GM12878 (cell line): Measurements from ENCODE around the gene CATSPER4.

Source experiments
- BHLHE40 ChIP-seq, 2 experiments: fragments of 450-650 bp in 1 of 2; IDR thresholded peaks; 2 replicates each; pipeline ENCODE4 v1.6.1; 2011 to 2017; ENCODE audit warnings: low read depth in 2 of 2, borderline replicate concordance in 1 of 2, improper control_type of control experiment in 1 of 2, low read length in 1 of 2, mild to moderate bottlenecking in 1 of 2
- CEBPB ChIP-seq, 2 experiments: fragments of 150-350 bp in 1 of 2; IDR thresholded peaks; 2 replicates each; pipeline ENCODE4 v1.6.1; 2012 to 2014; ENCODE audit warnings: low read depth in 2 of 2, low read length in 2 of 2, borderline replicate concordance in 1 of 2, inconsistent platforms in 1 of 2
- CTCF ChIP-seq, 3 experiments: IDR thresholded peaks in 2 of 3; conservative IDR thresholded peaks in 1 of 3; 2 replicates each; pipeline ENCODE4 v1.5.1; 2011; ENCODE audit warnings: low read depth in 3 of 3, low read length in 3 of 3, mild to moderate bottlenecking in 3 of 3, control low read depth in 2 of 3, moderate library complexity in 2 of 3, inconsistent platforms in 1 of 3, mixed read lengths in 1 of 3; ENCODE audit not compliant: control insufficient read depth in 2 of 3, insufficient read depth in 1 of 3; ENCODE audit errors: extremely low read depth in 1 of 3
- EGR1 ChIP-seq, 2 experiments: IDR thresholded peaks; 1 replicate in 1 of 2; 2 replicates in 1 of 2; pipeline ENCODE4 v1.6.1; 2011 to 2012; ENCODE audit warnings: low read depth in 2 of 2, low read length in 2 of 2, borderline replicate concordance in 1 of 2, mild to moderate bottlenecking in 1 of 2, moderate library complexity in 1 of 2
- EP300 ChIP-seq, 2 experiments: fragments of 150-350 bp in 1 of 2; IDR thresholded peaks; 2 replicates each; pipeline ENCODE4 v1.6.1; 2011 to 2012; ENCODE audit warnings: low read depth in 2 of 2, low read length in 2 of 2, borderline replicate concordance in 1 of 2, improper control_type of control experiment in 1 of 2, inconsistent platforms in 1 of 2; ENCODE audit not compliant: control insufficient read depth in 1 of 2
- HCFC1 ChIP-seq: fragments of 150-350 bp; IDR thresholded peaks from 2 replicates; pipeline ENCODE4 v1.6.1; 2014; ENCODE audit warnings: low read length
- PAX8 ChIP-seq: fragments of 450-650 bp; IDR thresholded peaks from 2 replicates; pipeline ENCODE4 v1.6.1; 2017; ENCODE audit warnings: mild to moderate bottlenecking, moderate library complexity
- POLR2A ChIP-seq: IDR thresholded peaks from 2 replicates; pipeline ENCODE4 v1.6.1; 2011; ENCODE audit warnings: low read depth, mild to moderate bottlenecking, low read length
- TAF1 ChIP-seq: IDR thresholded peaks from 2 replicates; pipeline ENCODE4 v1.6.1; 2011; ENCODE audit warnings: mild to moderate bottlenecking, low read depth, low read length, borderline replicate concordance
- TCF7 ChIP-seq: IDR thresholded peaks from 2 replicates; pipeline ENCODE4 v1.6.1; 2014; ENCODE audit warnings: antibody characterized with exemption, borderline replicate concordance
- USF2 ChIP-seq: IDR thresholded peaks from 2 replicates; pipeline ENCODE4 v1.6.1; 2011; ENCODE audit warnings: low read depth, low read length, improper control_type of control experiment, borderline replicate concordance
- TF ChIP-seq, protein P1 (sequence below): fragments of 450-650 bp; IDR thresholded peaks from 2 replicates; pipeline ENCODE4 v1.6.1; 2016; ENCODE audit warnings: mild to moderate bottlenecking, moderate library complexity, borderline replicate concordance
- TF ChIP-seq, protein P2 (sequence below): IDR thresholded peaks from 2 replicates; pipeline ENCODE4 v1.6.1; 2012; ENCODE audit warnings: mild to moderate bottlenecking, low read depth, low read length

GRCh38 chr1:26160527-26161414, 29.6 kb upstream of the CATSPER4 start:
- TF ChIP-seq PAX8, result no peak
- no peak for TF ChIP-seq TCF7
- TF ChIP-seq, protein P1, sequence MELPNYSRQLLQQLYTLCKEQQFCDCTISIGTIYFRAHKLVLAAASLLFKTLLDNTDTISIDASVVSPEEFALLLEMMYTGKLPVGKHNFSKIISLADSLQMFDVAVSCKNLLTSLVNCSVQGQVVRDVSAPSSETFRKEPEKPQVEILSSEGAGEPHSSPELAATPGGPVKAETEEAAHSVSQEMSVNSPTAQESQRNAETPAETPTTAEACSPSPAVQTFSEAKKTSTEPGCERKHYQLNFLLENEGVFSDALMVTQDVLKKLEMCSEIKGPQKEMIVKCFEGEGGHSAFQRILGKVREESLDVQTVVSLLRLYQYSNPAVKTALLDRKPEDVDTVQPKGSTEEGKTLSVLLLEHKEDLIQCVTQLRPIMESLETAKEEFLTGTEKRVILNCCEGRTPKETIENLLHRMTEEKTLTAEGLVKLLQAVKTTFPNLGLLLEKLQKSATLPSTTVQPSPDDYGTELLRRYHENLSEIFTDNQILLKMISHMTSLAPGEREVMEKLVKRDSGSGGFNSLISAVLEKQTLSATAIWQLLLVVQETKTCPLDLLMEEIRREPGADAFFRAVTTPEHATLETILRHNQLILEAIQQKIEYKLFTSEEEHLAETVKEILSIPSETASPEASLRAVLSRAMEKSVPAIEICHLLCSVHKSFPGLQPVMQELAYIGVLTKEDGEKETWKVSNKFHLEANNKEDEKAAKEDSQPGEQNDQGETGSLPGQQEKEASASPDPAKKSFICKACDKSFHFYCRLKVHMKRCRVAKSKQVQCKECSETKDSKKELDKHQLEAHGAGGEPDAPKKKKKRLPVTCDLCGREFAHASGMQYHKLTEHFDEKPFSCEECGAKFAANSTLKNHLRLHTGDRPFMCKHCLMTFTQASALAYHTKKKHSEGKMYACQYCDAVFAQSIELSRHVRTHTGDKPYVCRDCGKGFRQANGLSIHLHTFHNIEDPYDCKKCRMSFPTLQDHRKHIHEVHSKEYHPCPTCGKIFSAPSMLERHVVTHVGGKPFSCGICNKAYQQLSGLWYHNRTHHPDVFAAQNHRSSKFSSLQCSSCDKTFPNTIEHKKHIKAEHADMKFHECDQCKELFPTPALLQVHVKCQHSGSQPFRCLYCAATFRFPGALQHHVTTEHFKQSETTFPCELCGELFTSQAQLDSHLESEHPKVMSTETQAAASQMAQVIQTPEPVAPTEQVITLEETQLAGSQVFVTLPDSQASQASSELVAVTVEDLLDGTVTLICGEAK, result no peak
- TF ChIP-seq POLR2A, result no peak
- TF ChIP-seq EGR1 (IDR thresholded peaks at IDR 0.05; ENCODE audit: borderline replicate concordance in 1 of 2, low read depth in 2 of 2, low read length in 2 of 2), result no peak
- TF ChIP-seq, protein P2, sequence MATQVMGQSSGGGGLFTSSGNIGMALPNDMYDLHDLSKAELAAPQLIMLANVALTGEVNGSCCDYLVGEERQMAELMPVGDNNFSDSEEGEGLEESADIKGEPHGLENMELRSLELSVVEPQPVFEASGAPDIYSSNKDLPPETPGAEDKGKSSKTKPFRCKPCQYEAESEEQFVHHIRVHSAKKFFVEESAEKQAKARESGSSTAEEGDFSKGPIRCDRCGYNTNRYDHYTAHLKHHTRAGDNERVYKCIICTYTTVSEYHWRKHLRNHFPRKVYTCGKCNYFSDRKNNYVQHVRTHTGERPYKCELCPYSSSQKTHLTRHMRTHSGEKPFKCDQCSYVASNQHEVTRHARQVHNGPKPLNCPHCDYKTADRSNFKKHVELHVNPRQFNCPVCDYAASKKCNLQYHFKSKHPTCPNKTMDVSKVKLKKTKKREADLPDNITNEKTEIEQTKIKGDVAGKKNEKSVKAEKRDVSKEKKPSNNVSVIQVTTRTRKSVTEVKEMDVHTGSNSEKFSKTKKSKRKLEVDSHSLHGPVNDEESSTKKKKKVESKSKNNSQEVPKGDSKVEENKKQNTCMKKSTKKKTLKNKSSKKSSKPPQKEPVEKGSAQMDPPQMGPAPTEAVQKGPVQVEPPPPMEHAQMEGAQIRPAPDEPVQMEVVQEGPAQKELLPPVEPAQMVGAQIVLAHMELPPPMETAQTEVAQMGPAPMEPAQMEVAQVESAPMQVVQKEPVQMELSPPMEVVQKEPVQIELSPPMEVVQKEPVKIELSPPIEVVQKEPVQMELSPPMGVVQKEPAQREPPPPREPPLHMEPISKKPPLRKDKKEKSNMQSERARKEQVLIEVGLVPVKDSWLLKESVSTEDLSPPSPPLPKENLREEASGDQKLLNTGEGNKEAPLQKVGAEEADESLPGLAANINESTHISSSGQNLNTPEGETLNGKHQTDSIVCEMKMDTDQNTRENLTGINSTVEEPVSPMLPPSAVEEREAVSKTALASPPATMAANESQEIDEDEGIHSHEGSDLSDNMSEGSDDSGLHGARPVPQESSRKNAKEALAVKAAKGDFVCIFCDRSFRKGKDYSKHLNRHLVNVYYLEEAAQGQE, result no peak
- no peak for TF ChIP-seq BHLHE40 (IDR thresholded peaks at IDR 0.05; ENCODE audit: borderline replicate concordance in 1 of 2, low read depth in 2 of 2, low read length in 1 of 2)
- no peak for TF ChIP-seq TAF1
- TF ChIP-seq CTCF (IDR thresholded peaks at IDR 0.05 in 2 of 3, conservative IDR thresholded peaks at IDR 0.05 in 1 of 3; ENCODE audit: control insufficient read depth in 2 of 3, extremely low read depth in 1 of 3, insufficient read depth in 1 of 3, low read depth in 3 of 3, low read length in 3 of 3), result no peak
- TF ChIP-seq CEBPB (IDR thresholded peaks at IDR 0.05; ENCODE audit: borderline replicate concordance in 1 of 2, low read depth in 2 of 2, low read length in 2 of 2), result no peak
- no peak for TF ChIP-seq EP300 (IDR thresholded peaks at IDR 0.05; ENCODE audit: borderline replicate concordance in 1 of 2, control insufficient read depth in 1 of 2, low read depth in 2 of 2, low read length in 2 of 2)
- no peak for TF ChIP-seq USF2
- no peak for TF ChIP-seq HCFC1
